HG03469 (cell line): Measurements from ENCODE around the gene RFTN2.
"Not testable (repeated sequence)": the region's sequence is repeated elsewhere in the genome, so short reads cannot be mapped to it uniquely, and the experiment has no call there.

Experiments
- ATAC-seq: cut with Tn5 transposase; IDR thresholded peaks from one replicate; pipeline ENCODE4 v1.9.1; 2021; ENCODE audit warnings: mild to moderate bottlenecking, moderate library complexity, moderate number of reproducible peaks; ENCODE audit not compliant: unreplicated experiment

The RFTN2 gene, protein sequence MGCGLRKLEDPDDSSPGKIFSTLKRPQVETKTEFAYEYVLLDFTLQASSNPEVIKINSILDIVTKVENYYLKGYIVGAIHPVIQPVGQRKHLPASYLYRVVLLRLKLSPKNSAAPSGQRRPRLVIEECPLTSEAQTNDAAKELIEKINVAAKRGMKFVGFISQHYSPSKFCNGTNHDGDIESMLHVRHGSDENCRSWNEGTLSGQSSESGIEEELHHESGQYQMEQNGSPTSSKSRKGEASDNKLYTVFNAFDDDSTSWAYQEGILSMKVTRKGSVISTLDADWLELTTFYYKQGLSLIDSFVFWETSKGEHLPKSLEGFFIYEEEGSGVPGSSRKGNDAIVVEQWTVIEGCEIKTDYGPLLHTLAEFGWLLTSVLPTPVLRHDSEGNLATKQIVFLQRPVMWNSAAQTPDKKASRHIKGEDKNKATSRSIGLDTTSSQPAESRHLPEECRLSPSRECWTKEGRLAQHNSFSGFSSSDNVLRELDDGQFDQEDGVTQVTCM

GRCh38 chr2:197675246-197675645 is at the start of gene RFTN2:
Gene RFTN2 (minus strand): TSS chr2:197675587. CDS start chr2:197675458, 129 bp downstream.
- ATAC-seq: no peak

GRCh38 chr2:197717863-197718262 is 42.5 kb upstream of the RFTN2 start:
- no peak for ATAC-seq

GRCh38 chr2:197713271-197713670 is 37.9 kb upstream of the RFTN2 start:
- ATAC-seq: no peak

DNA sequence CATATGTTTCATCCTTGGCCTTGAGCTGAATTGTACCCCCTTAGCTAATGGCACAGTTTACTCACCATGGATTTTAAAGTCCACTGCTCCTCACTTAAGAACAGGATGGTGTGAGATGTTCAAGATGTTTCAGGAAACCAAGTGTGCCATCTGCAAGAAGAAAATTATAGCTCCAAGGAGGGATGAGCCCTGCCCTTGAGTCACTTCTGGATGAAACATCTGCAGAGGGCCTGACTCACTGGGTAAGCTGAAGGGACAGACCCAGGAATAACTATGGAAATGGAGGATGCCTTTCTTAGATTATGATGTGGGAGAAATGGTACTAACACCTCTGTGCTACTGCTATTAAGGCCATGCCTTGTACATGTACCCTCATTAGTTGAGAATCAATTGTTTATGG is 36.2 kb upstream of the RFTN2 start:
- no peak for ATAC-seq

- ATAC-seq: peak; percentile 90
Observed at GRCh38 chr2:197710424-197711042, 35.1 kb upstream of the RFTN2 start.

GRCh38 chr2:197709140-197709539 is 33.8 kb upstream of the RFTN2 start:
- ATAC-seq: not testable (repeated sequence)

GRCh38 chr2:197708331-197708730 is 32.9 kb upstream of the RFTN2 start:
- ATAC-seq: no peak

DNA sequence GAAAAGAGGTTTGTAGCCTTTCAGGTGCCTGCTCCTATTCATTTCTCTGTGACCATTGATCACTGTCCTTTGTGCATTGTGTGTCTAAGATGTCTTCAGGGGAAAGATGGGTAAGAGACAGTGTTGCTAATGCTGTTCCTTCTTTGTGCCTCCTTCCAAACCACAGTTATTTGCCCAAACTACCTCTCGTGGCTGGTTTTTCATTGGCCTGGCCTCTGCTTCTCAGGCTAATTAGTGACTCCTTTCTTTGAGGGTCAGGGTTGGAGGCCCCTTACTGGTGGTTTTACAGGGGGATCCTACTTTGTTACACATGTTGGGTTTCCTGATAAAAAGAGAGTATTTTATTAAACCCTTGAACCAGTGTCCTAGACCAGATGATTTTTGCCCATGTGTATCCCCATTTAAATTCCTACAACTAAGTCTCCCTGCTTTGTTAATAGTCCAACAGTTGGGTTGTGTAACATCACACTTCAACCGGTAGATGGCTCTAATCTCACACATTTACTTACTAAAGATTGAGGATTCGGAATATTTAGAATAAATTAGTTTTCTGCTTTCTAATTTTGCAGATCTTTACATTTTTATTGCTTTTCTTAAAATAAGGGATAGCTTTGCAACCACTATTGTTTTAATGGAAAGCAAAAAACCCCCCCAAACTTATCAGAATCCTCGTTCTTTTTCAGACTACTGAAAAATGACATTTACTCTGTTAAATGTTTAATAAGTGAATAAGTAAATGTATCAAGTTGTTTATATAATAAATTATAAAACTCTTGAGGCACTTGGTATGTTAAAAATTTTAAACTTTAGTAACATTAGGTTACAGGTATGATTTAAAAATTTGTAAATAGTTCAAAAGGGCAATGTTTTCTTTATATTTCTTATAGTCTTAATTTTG is 32.2 kb upstream of the RFTN2 start:
- no peak for ATAC-seq

- ATAC-seq: no peak
Observed at GRCh38 chr2:197706839-197707207, 31.4 kb upstream of the RFTN2 start.

DNA sequence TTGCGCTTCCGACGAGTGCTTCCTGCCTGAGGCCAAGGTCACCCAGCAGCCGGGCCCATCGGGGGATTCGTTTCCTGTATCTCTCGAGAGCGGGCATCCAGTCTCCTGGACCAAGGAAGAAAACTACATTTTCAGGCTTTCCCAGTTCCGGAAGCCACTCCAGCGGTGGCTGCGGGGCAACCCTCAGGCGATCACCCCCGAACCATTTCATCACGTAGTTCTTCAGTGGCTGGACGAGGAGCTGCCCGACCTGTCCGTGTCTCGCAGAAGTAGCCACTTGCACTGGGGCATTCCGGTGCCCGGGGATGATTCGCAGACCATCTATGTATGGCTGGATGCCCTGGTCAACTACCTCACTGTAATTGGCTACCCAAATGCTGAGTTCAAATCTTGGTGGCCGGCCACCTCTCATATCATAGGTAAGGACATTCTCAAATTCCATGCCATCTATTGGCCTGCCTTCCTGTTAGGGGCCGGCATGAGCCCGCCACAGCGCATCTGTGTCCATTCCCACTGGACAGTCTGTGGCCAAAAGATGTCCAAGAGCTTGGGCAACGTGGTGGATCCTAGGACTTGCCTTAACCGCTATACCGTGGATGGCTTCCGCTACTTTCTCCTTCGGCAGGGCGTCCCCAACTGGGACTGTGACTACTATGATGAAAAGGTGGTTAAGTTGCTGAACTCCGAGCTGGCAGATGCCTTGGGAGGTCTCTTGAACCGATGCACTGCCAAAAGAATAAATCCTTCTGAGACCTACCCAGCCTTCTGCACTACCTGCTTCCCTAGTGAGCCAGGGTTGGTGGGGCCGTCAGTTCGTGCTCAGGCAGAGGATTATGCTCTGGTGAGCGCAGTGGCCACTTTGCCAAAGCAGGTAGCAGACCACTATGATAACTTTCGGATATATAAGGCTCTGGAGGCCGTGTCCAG is 30.8 kb upstream of the RFTN2 start:
- no peak for ATAC-seq

GRCh38 chr2:197705121-197705911 is 29.9 kb upstream of the RFTN2 start, which contains the start of gene MARS2:
Gene MARS2 (plus strand): TSS chr2:197705369. CDS start chr2:197705406, 37 bp downstream.
- ATAC-seq: peak; percentile 82

DNA sequence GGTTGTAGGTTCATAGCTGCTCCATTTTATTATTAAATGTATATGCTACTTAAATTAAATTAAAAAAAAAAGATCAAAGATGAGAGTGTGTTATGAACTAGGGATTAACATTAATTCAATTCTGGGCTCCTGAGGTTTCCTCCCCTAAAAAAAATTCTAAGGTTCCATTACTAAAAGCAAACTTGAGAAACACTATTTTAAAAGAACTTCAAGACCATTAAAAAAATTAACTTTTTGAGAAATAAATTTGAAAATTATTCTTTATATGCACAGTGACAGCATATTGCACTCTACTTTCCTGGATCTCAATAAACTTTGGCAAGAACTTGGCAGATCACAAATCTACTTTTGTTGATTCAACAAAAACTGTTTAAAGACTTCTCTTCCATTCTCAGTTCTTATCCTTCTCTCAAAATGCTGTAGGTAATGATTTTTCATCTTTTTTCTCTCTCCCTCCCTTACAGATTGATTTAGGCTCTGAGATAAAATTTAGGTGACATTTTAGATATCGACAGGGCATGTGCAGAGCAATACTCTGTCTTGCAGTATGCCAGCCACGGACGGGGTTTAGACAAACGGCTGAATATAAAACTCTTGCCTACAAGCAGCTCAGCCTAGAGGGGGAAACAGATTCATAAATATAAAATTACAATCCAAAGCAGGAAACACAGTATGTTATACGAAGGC is 29.2 kb upstream of the RFTN2 start:
- peak; percentile 25 for ATAC-seq

GRCh38 chr2:197700960-197701359 is 25.6 kb upstream of the RFTN2 start:
- no peak for ATAC-seq

DNA sequence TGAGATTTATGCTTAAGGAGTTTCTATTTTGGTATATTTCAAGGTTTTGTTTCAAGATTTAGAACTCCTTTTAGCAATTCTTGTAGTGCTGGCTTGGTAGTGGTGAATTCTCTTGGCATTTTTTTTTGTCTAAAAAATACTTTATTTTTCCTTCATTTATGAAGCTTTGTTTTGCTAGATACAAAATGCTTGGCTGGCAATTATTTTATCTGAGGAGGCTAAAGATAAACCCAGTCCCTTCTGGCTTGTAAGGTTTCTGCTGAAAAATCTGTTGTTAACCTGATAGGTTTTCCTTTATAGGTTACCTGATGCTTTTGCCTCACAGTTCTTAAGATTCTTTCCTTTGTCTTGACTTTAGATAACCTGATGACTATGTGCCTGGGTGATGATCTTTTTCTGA is 24.3 kb upstream of the RFTN2 start:
- not testable (repeated sequence) for ATAC-seq

GRCh38 chr2:197696571-197696970 is 21.2 kb upstream of the RFTN2 start:
- ATAC-seq: not testable (repeated sequence)

DNA sequence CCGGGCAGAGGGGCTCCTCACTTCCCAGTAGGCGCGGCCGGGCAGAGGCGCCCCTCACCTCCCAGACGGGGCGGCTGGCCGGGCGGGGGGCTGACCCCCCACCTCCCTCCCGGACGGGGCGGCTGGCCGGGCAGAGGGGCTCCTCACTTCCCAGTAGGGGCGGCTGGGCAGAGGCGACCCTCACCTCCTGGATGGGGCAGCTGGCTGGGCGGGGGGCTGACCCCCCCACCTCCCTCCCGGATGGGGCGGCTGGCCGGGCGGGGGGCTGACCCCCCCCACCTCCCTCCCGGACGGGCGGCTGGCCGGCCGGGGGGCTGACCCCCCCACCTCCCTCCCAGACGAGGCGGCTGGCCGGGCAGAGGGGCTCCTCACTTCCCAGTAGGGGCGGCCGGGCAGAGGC is 20.6 kb upstream of the RFTN2 start:
- not testable (repeated sequence) for ATAC-seq

DNA sequence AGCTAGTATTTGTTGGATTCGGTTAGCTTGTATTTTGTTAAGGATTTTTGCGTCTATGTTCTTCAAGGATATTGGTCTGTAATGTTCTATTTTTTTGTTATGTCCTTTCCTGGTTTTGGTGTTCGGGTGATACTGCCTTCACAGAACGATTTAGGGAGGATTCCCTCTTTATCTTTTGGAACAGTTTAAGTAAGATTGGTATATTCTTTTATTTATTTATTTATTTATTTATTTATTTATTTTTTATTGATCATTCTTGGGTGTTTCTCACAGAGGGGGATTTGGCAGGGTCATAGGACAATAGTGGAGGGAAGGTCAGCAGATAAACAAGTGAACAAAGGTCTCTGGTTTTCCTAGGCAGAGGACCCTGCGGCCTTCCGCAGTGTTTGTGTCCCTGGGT is 19.8 kb upstream of the RFTN2 start:
- not testable (repeated sequence) for ATAC-seq

GRCh38 chr2:197677483-197677882 is 2.1 kb upstream of the RFTN2 start:
- ATAC-seq: no peak

DNA sequence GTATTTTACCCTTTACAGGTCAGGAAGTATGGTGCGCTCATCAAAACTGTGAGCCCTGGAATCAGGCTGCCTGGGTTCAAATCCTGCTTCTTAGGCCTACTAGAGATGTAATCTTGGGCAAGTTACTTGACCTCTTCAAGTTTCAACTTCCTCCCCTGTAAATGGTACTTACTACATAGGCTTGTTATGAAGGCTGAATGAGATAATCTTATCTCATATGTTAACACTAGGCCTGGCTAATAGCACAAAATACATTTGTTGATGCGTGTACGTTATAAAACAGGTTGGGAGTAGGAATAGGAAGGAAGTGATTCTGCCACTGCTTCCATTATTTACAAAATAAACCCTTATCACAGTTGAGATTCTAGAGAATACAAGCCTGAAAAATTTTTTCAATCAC is 1.7 kb upstream of the RFTN2 start:
- no peak for ATAC-seq
